OCI-LY1 (cell line): ENCODE data around the gene LRFN3.

ENCODE experiments used
- H2AFZ ChIP-seq: fragments of 200-600 bp; sonication (generic), shearing (Covaris generic); 2 replicates; pipeline ENCODE4 v1.6.0; 2014; ENCODE audit warnings: antibody characterized with exemption, mild to moderate bottlenecking, low read length
- H3F3A ChIP-seq: fragments of 200-600 bp; sonication (generic), shearing (Covaris generic); 2 replicates; pipeline ENCODE4 v1.6.0; 2014; ENCODE audit warnings: mild to moderate bottlenecking, antibody characterized with exemption, low read length, moderate library complexity; ENCODE audit not compliant: insufficient read depth
- H3K27ac ChIP-seq: fragments of 200-600 bp; sonication (generic); 2 replicates; pipeline ENCODE4 v1.5.1; 2014; ENCODE audit warnings: low read length, mixed run types, mild to moderate bottlenecking, low read depth; ENCODE audit not compliant: poor library complexity, severe bottlenecking
- H3K27me3 ChIP-seq: fragments of 200-600 bp; sonication (generic); 2 replicates; pipeline ENCODE4 v1.6.0; 2014; ENCODE audit warnings: antibody characterized with exemption, mild to moderate bottlenecking, low read length, moderate library complexity; ENCODE audit not compliant: insufficient read depth
- H3K36me3 ChIP-seq: fragments of 200-600 bp; sonication (generic); 2 replicates; pipeline ENCODE4 v1.6.1; 2014; ENCODE audit warnings: mild to moderate bottlenecking, antibody characterized with exemption, low read length, moderate library complexity, mixed read lengths; ENCODE audit not compliant: insufficient read depth
- H3K4me1 ChIP-seq: fragments of 200-600 bp; sonication (generic); 2 replicates; pipeline ENCODE4 v1.5.1; 2014; ENCODE audit warnings: mild to moderate bottlenecking, low read length, moderate library complexity; ENCODE audit not compliant: insufficient read depth, severe bottlenecking
- H3K4me2 ChIP-seq: fragments of 200-600 bp; sonication (generic), shearing (Covaris generic); 2 replicates; pipeline ENCODE4 v1.6.1; 2014; ENCODE audit warnings: low read length
- H3K4me3 ChIP-seq: fragments of 200-600 bp; sonication (generic); 2 replicates; pipeline ENCODE4 v1.5.1; 2014; ENCODE audit warnings: low read length, low read depth, mild to moderate bottlenecking, mixed read lengths; ENCODE audit not compliant: poor library complexity, severe bottlenecking
- H3K79me2 ChIP-seq: fragments of 200-600 bp; shearing (Covaris generic); 2 replicates; pipeline ENCODE4 v1.6.1; 2016; ENCODE audit warnings: mixed run types, low read length, mixed read lengths; ENCODE audit not compliant: insufficient read depth
- H3K9ac ChIP-seq: fragments of 200-600 bp; sonication (generic), shearing (Covaris generic); 2 replicates; pipeline ENCODE4 v1.6.1; 2014; ENCODE audit warnings: mild to moderate bottlenecking, low read length, mixed read lengths
- H3K9me2 ChIP-seq: fragments of 200-600 bp; sonication (generic), shearing (Covaris generic); 2 replicates; pipeline ENCODE4 v1.6.1; 2014; ENCODE audit warnings: low read depth, mild to moderate bottlenecking, low read length, mixed read lengths
- H3K9me3 ChIP-seq: fragments of 200-600 bp; shearing (Covaris generic); 2 replicates; pipeline ENCODE4 v1.6.1; 2014; ENCODE audit warnings: low read length, mixed read lengths
- H4K20me1 ChIP-seq: fragments of 200-600 bp; sonication (generic), shearing (Covaris generic); 2 replicates; pipeline ENCODE4 v1.6.0; 2016; ENCODE audit warnings: mild to moderate bottlenecking, low read length; ENCODE audit not compliant: insufficient read depth
- CTCF ChIP-seq: fragments of 200-600 bp; sonication (generic), shearing (Covaris generic); IDR thresholded peaks from 2 replicates; pipeline ENCODE4 v1.5.1; 2017; ENCODE audit warnings: mild to moderate bottlenecking, antibody characterized with exemption, low read length, moderate library complexity, mixed read lengths
- EZH2 ChIP-seq: fragments of 200-600 bp; sonication (generic), shearing (Covaris generic); IDR thresholded peaks from 2 replicates; pipeline ENCODE4 v1.8.0; 2017; ENCODE audit warnings: borderline replicate concordance, mixed run types, mild to moderate bottlenecking, antibody characterized with exemption, low read length, moderate library complexity, mixed read lengths

LRFN3 gene

DNA sequence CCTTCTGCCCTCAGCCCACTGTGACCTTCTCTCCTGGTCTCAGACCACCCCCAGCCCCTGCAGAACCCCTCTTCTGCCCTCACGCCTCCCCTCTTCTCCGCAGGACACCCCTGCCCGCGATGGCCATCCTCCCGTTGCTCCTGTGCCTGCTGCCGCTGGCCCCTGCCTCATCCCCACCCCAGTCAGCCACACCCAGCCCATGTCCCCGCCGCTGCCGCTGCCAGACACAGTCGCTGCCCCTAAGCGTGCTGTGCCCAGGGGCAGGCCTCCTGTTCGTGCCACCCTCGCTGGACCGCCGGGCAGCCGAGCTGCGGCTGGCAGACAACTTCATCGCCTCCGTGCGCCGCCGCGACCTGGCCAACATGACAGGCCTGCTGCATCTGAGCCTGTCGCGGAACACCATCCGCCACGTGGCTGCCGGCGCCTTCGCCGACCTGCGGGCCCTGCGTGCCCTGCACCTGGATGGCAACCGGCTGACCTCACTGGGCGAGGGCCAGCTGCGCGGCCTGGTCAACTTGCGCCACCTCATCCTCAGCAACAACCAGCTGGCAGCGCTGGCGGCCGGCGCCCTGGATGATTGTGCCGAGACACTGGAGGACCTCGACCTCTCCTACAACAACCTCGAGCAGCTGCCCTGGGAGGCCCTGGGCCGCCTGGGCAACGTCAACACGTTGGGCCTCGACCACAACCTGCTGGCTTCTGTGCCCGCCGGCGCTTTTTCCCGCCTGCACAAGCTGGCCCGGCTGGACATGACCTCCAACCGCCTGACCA lies 3.3 kb downstream of the LRFN3 start:
- H4K20me1 ChIP-seq: no peaks in the 10 kb centered on the region
- TF ChIP-seq CTCF: no peak
- TF ChIP-seq EZH2: no peak
- H3K9me2 ChIP-seq: no peaks in the 10 kb centered on the region
- no peaks in the 10 kb centered on the region for H3F3A ChIP-seq
- no peaks in the 10 kb centered on the region for H3K36me3 ChIP-seq
- H3K4me3 ChIP-seq: no peak overlapping the region
- no peaks in the 10 kb centered on the region for H3K79me2 ChIP-seq
- H3K9ac ChIP-seq: no peak overlapping the region
- no peak overlapping the region for H3K4me2 ChIP-seq
- no peak overlapping the region for H3K27ac ChIP-seq
- H3K9me3 ChIP-seq: no peaks in the 10 kb centered on the region
- peaks cover 9% of the 10 kb centered on the region for H3K4me1 ChIP-seq
- H3K27me3 ChIP-seq: peaks cover 5% of the 10 kb centered on the region; the same call in 1 of the 2 replicates
- H2AFZ ChIP-seq: no peak overlapping the region

GRCh38 chr19:35940078-35940775 lies 4.1 kb downstream of the LRFN3 start:
- H3K27ac ChIP-seq: no peak overlapping the region
- no peaks in the 10 kb centered on the region for H3K79me2 ChIP-seq
- no peak overlapping the region for H3K9ac ChIP-seq
- no peak overlapping the region for H2AFZ ChIP-seq
- peaks cover 5% of the 10 kb centered on the region; the same call in 1 of the 2 replicates for H3K27me3 ChIP-seq
- TF ChIP-seq EZH2: no peak
- no peak for TF ChIP-seq CTCF
- no peaks in the 10 kb centered on the region for H3K36me3 ChIP-seq
- no peak overlapping the region for H3K4me2 ChIP-seq
- peaks cover 9% of the 10 kb centered on the region for H3K4me1 ChIP-seq
- no peaks in the 10 kb centered on the region for H4K20me1 ChIP-seq
- no peaks in the 10 kb centered on the region for H3K9me3 ChIP-seq
- H3K4me3 ChIP-seq: no peak overlapping the region
- H3K9me2 ChIP-seq: no peaks in the 10 kb centered on the region
- H3F3A ChIP-seq: no peaks in the 10 kb centered on the region

DNA sequence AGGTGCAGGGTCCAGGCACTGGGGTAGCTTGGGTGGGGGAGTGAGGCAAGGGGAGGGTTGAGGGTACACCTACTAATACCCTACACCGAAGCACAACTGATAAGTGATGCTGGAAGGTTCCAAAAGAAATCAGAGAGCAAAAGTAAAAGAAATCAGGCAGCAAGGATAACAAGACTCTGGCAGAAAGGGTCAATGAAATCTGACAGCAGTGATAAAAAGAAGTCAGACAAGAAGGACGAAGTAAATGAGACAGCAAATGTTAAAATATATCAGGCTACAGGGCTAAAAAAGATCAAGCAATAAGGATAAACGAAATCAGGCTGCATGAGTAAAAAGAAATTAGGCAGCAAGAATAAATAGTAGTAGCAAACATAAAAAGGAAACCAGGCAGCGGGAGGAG lies 4.7 kb downstream of the LRFN3 start:
- no peaks in the 10 kb centered on the region for H3K36me3 ChIP-seq
- no peaks in the 10 kb centered on the region for H3K9me2 ChIP-seq
- TF ChIP-seq EZH2 (no peak), CTCF (no peak)
- H3K27ac ChIP-seq: no peak overlapping the region
- H3K4me1 ChIP-seq: peaks cover 6% of the 10 kb centered on the region
- no peak overlapping the region for H3K4me3 ChIP-seq
- no peaks in the 10 kb centered on the region for H3F3A ChIP-seq
- no peaks in the 10 kb centered on the region for H3K79me2 ChIP-seq
- H3K27me3 ChIP-seq: peaks cover 5% of the 10 kb centered on the region; the same call in 1 of the 2 replicates
- no peaks in the 10 kb centered on the region for H4K20me1 ChIP-seq
- H2AFZ ChIP-seq: no peak overlapping the region
- no peak overlapping the region for H3K9ac ChIP-seq
- H3K9me3 ChIP-seq: no peaks in the 10 kb centered on the region
- no peak overlapping the region for H3K4me2 ChIP-seq
